Measurements from ENCODE around the gene PAFAH1B2. TPM values are rescaled to one million over a fixed set of nuclear protein-coding genes. Genes with fewer than 3 reads are reported as not detected.

PAFAH1B2 gene
- total and polyA plus RNA-seq, 2 experiments from 2014 or later, result 87.5 to 148 TPM

- Histone ChIP-seq H3K79me2 (replicated peaks; ENCODE audit: insufficient read depth) (peaks cover 4% of the 10 kb centered on the region), H3K36me3 (ENCODE audit: insufficient read depth) (peaks cover 29% of the 10 kb centered on the region), H3K9me2 (ENCODE audit: insufficient read depth) (no peaks in the 10 kb centered on the region), H4K20me1 (replicated peaks; ENCODE audit: insufficient read depth) (peaks cover 23% of the 10 kb centered on the region), H3F3A (replicated peaks; ENCODE audit: low read depth) (0 out of 2 replicates have a peak, but pooled peaks cover 10% of the 10 kb centered on the region), H3K27ac (ENCODE audit: low read depth) (peak overlapping the region; percentile 52; the same call in 1 of the 2 replicates), H3K4me2 (no peak overlapping the region), H3K27me3 (ENCODE audit: insufficient read depth) (no peaks in the 10 kb centered on the region), H3K4me1 (ENCODE audit: insufficient read depth) (no peaks in the 10 kb centered on the region), H3K4me3 (no peak overlapping the region), H2AFZ (no peak overlapping the region)
- TF ChIP-seq CTCF (conservative IDR thresholded peaks at IDR 0.05; ENCODE audit: low read depth in 2 of 2) (no peak), POLR2AphosphoS5 (IDR thresholded peaks at IDR 0.05; ENCODE audit: low read depth) (0 out of 2 replicates have a peak, but pooled peaks have one; percentile 9)
- H3K9me3 Mint-ChIP-seq, result no peaks in the 10 kb centered on the region
- no peaks in the 10 kb centered on the region for H3K27me3 Mint-ChIP-seq (ENCODE audit: insufficient read depth, low read depth, poor library complexity)
- peaks cover 13% of the 10 kb centered on the region; the same call in 2 of the 3 replicates for H3K4me1 Mint-ChIP-seq
- no peak for ATAC-seq
- no peak for DNase-seq (ENCODE audit: low spot score)
- peaks cover 46% of the 10 kb centered on the region for H3K36me3 Mint-ChIP-seq (ENCODE audit: low read depth)
- H3K4me3 Mint-ChIP-seq, result no peak overlapping the region
- no peak overlapping the region for H3K27ac Mint-ChIP-seq
Measured at GRCh38 chr11:117171007-117171403, 26.9 kb downstream of the PAFAH1B2 start.

- H3K4me1 Mint-ChIP-seq, result peaks cover 13% of the 10 kb centered on the region; the same call in 2 of the 3 replicates
- H3K4me2 ChIP-seq, result no peak overlapping the region
- H3K4me3 ChIP-seq, result no peak overlapping the region
- no peaks in the 10 kb centered on the region for H3K27me3 ChIP-seq (ENCODE audit: insufficient read depth)
- 0 out of 2 replicates have a peak, but pooled peaks cover 10% of the 10 kb centered on the region for H3F3A ChIP-seq (replicated peaks; ENCODE audit: low read depth)
- ATAC-seq (peak; percentile 74), DNase-seq (ENCODE audit: low spot score) (no peak)
- no peaks in the 10 kb centered on the region for H3K27me3 Mint-ChIP-seq (ENCODE audit: insufficient read depth, low read depth, poor library complexity)
- H4K20me1 ChIP-seq (replicated peaks; ENCODE audit: insufficient read depth), result peaks cover 19% of the 10 kb centered on the region
- no peaks in the 10 kb centered on the region for H3K4me1 ChIP-seq (ENCODE audit: insufficient read depth)
- no peaks in the 10 kb centered on the region for H3K9me3 Mint-ChIP-seq
- no peak overlapping the region for H2AFZ ChIP-seq
- no peaks in the 10 kb centered on the region; the same call in 1 of the 2 replicates for H3K79me2 ChIP-seq (replicated peaks; ENCODE audit: insufficient read depth)
- peaks cover 41% of the 10 kb centered on the region for H3K36me3 Mint-ChIP-seq (ENCODE audit: low read depth)
- no peak overlapping the region; the same call in 1 of the 2 replicates for H3K27ac ChIP-seq (ENCODE audit: low read depth)
- H3K9me2 ChIP-seq (ENCODE audit: insufficient read depth), result no peaks in the 10 kb centered on the region
- H3K4me3 Mint-ChIP-seq, result no peak overlapping the region
- peak overlapping the region; percentile 66 for H3K27ac Mint-ChIP-seq
- H3K36me3 ChIP-seq (ENCODE audit: insufficient read depth), result peaks cover 24% of the 10 kb centered on the region
- no peak for TF ChIP-seq STAT1 (IDR thresholded peaks at IDR 0.05; ENCODE audit: unreplicated experiment)
- no peak for TF ChIP-seq EZH2phosphoT487 (IDR thresholded peaks at IDR 0.05; ENCODE audit: unreplicated experiment)
- no peak for TF ChIP-seq ZNF114 (CRISPR knock-in tag; IDR thresholded peaks at IDR 0.05)
- TF ChIP-seq REST (IDR thresholded peaks at IDR 0.05; ENCODE audit: unreplicated experiment), result no peak
- TF ChIP-seq ETS1 (IDR thresholded peaks at IDR 0.05), result no peak
- TF ChIP-seq CREB1 (CRISPR knock-in tag; IDR thresholded peaks at IDR 0.05; ENCODE audit: low read depth), result no peak
- TF ChIP-seq CTCF (conservative IDR thresholded peaks at IDR 0.05; ENCODE audit: low read depth in 2 of 2), result no peak
- TF ChIP-seq JUNB (IDR thresholded peaks at IDR 0.05; ENCODE audit: unreplicated experiment), result no peak
- no peak for TF ChIP-seq POLR2AphosphoS5 (IDR thresholded peaks at IDR 0.05; ENCODE audit: low read depth)
- TF ChIP-seq NANOG (IDR thresholded peaks at IDR 0.05; ENCODE audit: borderline replicate concordance), result no peak
- no peak for TF ChIP-seq EZH2 (IDR thresholded peaks at IDR 0.05; ENCODE audit: low read depth, unreplicated experiment)
- no peak for TF ChIP-seq ZNF331 (CRISPR knock-in tag; IDR thresholded peaks at IDR 0.05; ENCODE audit: low read depth)
Measured at GRCh38 chr11:117171404-117172061, 27.4 kb downstream of the PAFAH1B2 start.

Measured in GM23338 (cell line).